Measurements from ENCODE around the gene HBEGF.

Gene HBEGF

DNA sequence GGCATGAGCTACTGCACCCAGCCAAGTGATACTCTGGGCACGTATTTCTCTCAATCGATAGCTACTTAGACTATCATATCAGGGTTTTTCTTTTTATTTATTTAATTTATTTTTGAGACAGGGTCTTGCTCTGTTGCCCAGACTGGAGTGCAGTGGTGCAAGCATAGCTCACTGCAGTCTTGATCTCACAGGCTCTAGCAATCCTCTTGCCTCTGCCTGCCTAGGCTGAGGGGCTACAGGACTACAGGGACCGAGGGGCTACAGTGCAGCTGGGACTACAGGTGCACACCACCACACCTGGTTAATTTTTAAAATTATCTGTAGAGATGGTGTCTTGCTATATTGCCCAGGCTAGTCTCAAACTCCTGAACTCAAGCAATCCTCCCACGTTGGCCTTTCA, 34.9 kb upstream of the HBEGF start:
- Histone ChIP-seq H3K9ac (ENCODE audit: low read length) (no peak overlapping the region), H2AFZ (ENCODE audit: low read depth, low read length) (no peak overlapping the region), H3K9me3 (ENCODE audit: insufficient read depth, low read length) (no peaks in the 10 kb centered on the region), H3K4me1 (ENCODE audit: low read length) (no peaks in the 10 kb centered on the region), H3K27ac (ENCODE audit: low read length) (no peak overlapping the region), H3K36me3 (replicated peaks; ENCODE audit: low read depth, low read length) (no peaks in the 10 kb centered on the region), H3K79me2 (ENCODE audit: low read length) (no peaks in the 10 kb centered on the region), H3K4me2 (ENCODE audit: low read length) (no peak overlapping the region), H4K20me1 (ENCODE audit: insufficient read depth, low read length) (no peaks in the 10 kb centered on the region), H3K4me3 (ENCODE audit: low read length) (no peak overlapping the region), H3K27me3 (ENCODE audit: low read depth, low read length) (no peaks in the 10 kb centered on the region)
- TF ChIP-seq, protein P1, sequence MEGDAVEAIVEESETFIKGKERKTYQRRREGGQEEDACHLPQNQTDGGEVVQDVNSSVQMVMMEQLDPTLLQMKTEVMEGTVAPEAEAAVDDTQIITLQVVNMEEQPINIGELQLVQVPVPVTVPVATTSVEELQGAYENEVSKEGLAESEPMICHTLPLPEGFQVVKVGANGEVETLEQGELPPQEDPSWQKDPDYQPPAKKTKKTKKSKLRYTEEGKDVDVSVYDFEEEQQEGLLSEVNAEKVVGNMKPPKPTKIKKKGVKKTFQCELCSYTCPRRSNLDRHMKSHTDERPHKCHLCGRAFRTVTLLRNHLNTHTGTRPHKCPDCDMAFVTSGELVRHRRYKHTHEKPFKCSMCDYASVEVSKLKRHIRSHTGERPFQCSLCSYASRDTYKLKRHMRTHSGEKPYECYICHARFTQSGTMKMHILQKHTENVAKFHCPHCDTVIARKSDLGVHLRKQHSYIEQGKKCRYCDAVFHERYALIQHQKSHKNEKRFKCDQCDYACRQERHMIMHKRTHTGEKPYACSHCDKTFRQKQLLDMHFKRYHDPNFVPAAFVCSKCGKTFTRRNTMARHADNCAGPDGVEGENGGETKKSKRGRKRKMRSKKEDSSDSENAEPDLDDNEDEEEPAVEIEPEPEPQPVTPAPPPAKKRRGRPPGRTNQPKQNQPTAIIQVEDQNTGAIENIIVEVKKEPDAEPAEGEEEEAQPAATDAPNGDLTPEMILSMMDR (IDR thresholded peaks at IDR 0.05; ENCODE audit: low read depth, low read length), result no peak
- no peak for TF ChIP-seq EZH2phosphoT487 (IDR thresholded peaks at IDR 0.05; ENCODE audit: low read depth)

DNA sequence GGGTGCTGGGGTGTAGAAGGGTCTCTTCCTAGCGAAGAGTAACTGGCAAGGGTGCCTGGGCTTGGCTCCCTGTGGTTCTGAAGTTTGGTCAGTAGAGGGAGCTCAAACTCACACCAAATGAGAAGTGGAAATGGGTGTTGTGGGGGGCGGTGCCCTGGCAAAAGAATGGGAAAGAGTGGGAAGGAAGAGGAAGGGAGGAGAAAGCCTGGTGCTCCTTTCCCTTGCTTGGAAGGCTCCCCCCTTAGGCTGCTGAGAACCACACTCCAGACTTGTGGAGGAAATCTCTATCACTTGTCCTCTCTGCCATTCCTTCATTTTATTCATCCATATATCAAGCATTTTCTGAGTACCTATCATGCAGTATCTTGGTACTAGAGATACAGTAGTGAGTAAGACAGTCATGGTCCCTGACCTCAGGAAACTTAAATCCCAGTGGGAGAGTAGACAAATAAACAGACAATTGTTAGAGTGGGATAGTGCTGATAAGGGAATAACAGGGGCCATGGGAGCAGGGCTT, 26.6 kb upstream of the HBEGF start:
- TF ChIP-seq EZH2phosphoT487 (IDR thresholded peaks at IDR 0.05; ENCODE audit: low read depth), result no peak
- TF ChIP-seq, protein P1 (IDR thresholded peaks at IDR 0.05; ENCODE audit: low read depth, low read length), result peak; percentile 71
- Histone ChIP-seq H3K9ac (ENCODE audit: low read length) (peak overlapping the region; percentile 40; the same call in 1 of the 2 replicates), H3K36me3 (replicated peaks; ENCODE audit: low read depth, low read length) (no peaks in the 10 kb centered on the region), H3K9me3 (ENCODE audit: insufficient read depth, low read length) (no peaks in the 10 kb centered on the region), H3K4me1 (ENCODE audit: low read length) (peaks cover 3% of the 10 kb centered on the region; the same call in 1 of the 2 replicates), H3K4me3 (ENCODE audit: low read length) (peak overlapping the region; percentile 35; the same call in 1 of the 2 replicates), H2AFZ (ENCODE audit: low read depth, low read length) (peak overlapping the region; percentile 92), H3K4me2 (ENCODE audit: low read length) (peak overlapping the region; percentile 59), H3K27me3 (ENCODE audit: low read depth, low read length) (no peaks in the 10 kb centered on the region), H4K20me1 (ENCODE audit: insufficient read depth, low read length) (no peaks in the 10 kb centered on the region), H3K79me2 (ENCODE audit: low read length) (no peaks in the 10 kb centered on the region), H3K27ac (ENCODE audit: low read length) (no peak overlapping the region)

DNA sequence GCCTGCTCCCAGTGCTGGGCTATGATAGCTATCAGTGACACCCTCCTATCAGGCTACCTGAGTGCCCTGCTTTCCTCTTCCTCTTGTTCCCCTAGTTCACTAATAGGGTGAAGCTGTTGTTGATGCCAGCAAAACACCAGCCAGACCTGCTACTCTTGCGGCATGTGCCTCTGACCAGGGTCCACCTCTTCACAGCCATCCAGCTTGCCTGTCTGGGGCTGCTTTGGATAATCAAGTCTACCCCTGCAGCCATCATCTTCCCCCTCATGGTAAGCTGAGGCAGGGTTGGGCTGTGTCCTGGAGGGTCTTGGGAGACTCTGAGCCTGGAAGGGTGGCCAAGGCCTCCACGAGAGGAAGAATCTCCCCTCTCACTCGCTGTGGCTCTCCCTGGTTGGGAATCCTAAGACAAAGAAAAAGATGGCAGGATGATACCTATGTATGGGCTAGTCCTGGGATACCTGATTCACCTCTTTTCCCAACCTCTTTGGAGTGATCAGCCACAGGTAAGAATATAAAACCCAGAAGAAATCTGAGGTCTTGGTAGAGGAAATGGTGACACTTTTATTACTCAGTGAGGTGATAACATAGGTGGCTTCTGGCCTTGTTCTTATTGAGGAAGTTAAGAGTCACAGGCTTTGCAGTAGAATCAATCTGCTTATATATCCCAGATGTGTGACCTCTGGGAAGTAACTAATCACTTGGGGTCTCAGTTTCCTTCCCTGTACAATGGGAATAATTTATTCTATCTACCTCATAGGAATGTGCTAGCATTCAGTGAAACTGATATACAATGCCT, 25.2 kb upstream of the HBEGF start:
- H3K27ac ChIP-seq (ENCODE audit: low read length), result no peak overlapping the region
- TF ChIP-seq, protein P1 (IDR thresholded peaks at IDR 0.05; ENCODE audit: low read depth, low read length), result no peak
- no peak for TF ChIP-seq EZH2phosphoT487 (IDR thresholded peaks at IDR 0.05; ENCODE audit: low read depth)
- H3K79me2 ChIP-seq (ENCODE audit: low read length), result no peaks in the 10 kb centered on the region

DNA sequence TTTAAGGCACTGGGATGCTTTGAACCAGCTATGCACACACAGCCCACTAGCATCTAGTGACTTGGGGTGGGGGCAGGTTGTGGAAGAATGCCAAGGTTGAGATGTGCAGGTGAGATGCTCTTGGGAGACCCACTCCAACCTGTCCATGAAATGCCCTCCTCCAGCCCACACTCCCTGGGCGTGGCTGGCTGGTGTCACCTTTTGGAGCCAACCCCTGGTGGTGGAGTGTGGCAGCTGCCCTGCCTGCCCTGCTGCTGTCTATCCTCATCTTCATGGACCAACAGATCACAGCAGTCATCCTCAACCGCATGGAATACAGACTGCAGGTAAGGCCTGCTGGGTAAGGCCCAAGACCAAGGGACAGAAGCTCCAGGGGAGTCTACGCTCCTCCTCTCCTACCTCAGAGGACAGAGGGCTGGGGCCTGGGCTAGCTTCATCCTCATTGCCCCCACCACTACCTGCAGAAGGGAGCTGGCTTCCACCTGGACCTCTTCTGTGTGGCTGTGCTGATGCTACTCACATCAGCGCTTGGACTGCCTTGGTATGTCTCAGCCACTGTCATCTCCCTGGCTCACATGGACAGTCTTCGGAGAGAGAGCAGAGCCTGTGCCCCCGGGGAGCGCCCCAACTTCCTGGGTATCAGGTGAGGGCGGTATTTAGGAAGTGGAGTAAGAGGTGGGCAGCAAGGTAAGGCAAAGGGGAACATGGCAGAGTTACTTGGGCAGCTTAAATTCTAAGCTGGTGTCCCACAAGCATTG, 21.0 kb upstream of the HBEGF start:
- no peak overlapping the region for H3K9ac ChIP-seq (ENCODE audit: low read length)
- H3K4me2 ChIP-seq (ENCODE audit: low read length), result no peak overlapping the region
- H3K36me3 ChIP-seq (replicated peaks; ENCODE audit: low read depth, low read length), result no peaks in the 10 kb centered on the region
- TF ChIP-seq, protein P1 (IDR thresholded peaks at IDR 0.05; ENCODE audit: low read depth, low read length), result no peak
- no peak for TF ChIP-seq EZH2phosphoT487 (IDR thresholded peaks at IDR 0.05; ENCODE audit: low read depth)
- no peak overlapping the region for H2AFZ ChIP-seq (ENCODE audit: low read depth, low read length)
- no peaks in the 10 kb centered on the region for H3K9me3 ChIP-seq (ENCODE audit: insufficient read depth, low read length)
- H4K20me1 ChIP-seq (ENCODE audit: insufficient read depth, low read length), result no peaks in the 10 kb centered on the region
- H3K27ac ChIP-seq (ENCODE audit: low read length), result no peak overlapping the region
- no peaks in the 10 kb centered on the region for H3K4me1 ChIP-seq (ENCODE audit: low read length)
- no peaks in the 10 kb centered on the region for H3K79me2 ChIP-seq (ENCODE audit: low read length)
- H3K4me3 ChIP-seq (ENCODE audit: low read length), result no peak overlapping the region
- no peaks in the 10 kb centered on the region for H3K27me3 ChIP-seq (ENCODE audit: low read depth, low read length)

More for the DNA sequence above, 25.2 kb upstream of the HBEGF start:
- no peak overlapping the region for H3K4me3 ChIP-seq (ENCODE audit: low read length)
- H3K4me1 ChIP-seq (ENCODE audit: low read length), result peaks cover 3% of the 10 kb centered on the region; the same call in 1 of the 2 replicates
- no peaks in the 10 kb centered on the region for H4K20me1 ChIP-seq (ENCODE audit: insufficient read depth, low read length)
- H3K4me2 ChIP-seq (ENCODE audit: low read length), result no peak overlapping the region
- no peak overlapping the region for H2AFZ ChIP-seq (ENCODE audit: low read depth, low read length)
- H3K36me3 ChIP-seq (replicated peaks; ENCODE audit: low read depth, low read length), result no peaks in the 10 kb centered on the region
- H3K27me3 ChIP-seq (ENCODE audit: low read depth, low read length), result no peaks in the 10 kb centered on the region
- H3K9ac ChIP-seq (ENCODE audit: low read length), result no peak overlapping the region
- no peaks in the 10 kb centered on the region for H3K9me3 ChIP-seq (ENCODE audit: insufficient read depth, low read length)

Measured in OCI-LY3 (cell line).